H1 (cell line): Measurements from ENCODE around the gene BCAS1. TPM values are rescaled to one million over a fixed set of nuclear protein-coding genes. Genes with fewer than 3 reads are reported as not detected.

ENCODE experiments used
- CTCF ChIA-PET: fragments of 300-600 bp; sonication (Branson Sonifier 250); formaldehyde crosslinking; loops from one replicate; lab custom pipeline; 2021; ENCODE audit not compliant: partially characterized antibody; lab: Charles Lee
- POLR2A ChIA-PET: fragments of 300-600 bp; sonication (Branson Sonifier 250); formaldehyde crosslinking; loops from one replicate; lab custom pipeline; 2021; ENCODE audit warnings: inconsistent platforms; ENCODE audit not compliant: partially characterized antibody; lab: Charles Lee
- DNase-seq, 2 experiments: peaks; one replicate each; pipeline versions ENCODE4 v3.0.0 to v3.0.0-alpha.2; 2010 to 2022; ENCODE audit warnings: low spot score in 2 of 2, low read depth in 1 of 2, mixed read lengths in 1 of 2
- FAIRE-seq: peaks from 2 replicates; lab custom pipeline; 2011; peaks lifted over from hg19 to GRCh38; lab: Jason Lieb, UNC
- H2AFZ ChIP-seq: 2 replicates; pipeline ENCODE4 v1.8.1; 2012; ENCODE audit warnings: low read length, inconsistent platforms
- H2AK5ac ChIP-seq: 2 replicates; pipeline ENCODE4 v1.6.1; 2013; ENCODE audit warnings: low read depth, low read length
- H2BK120ac ChIP-seq: replicated peaks from 2 replicates; pipeline ENCODE3; 2013; ENCODE audit warnings: low read depth, low read length, inconsistent platforms
- H2BK12ac ChIP-seq: 2 replicates; pipeline ENCODE4 v1.6.1; 2013; ENCODE audit warnings: low read depth, low read length
- H2BK15ac ChIP-seq: 2 replicates; pipeline ENCODE4 v1.6.1; 2013; ENCODE audit warnings: low read length
- H2BK20ac ChIP-seq: 2 replicates; pipeline ENCODE4 v1.6.1; 2013; ENCODE audit warnings: low read length
- H2BK5ac ChIP-seq: 2 replicates; pipeline ENCODE4 v1.6.1; 2013; ENCODE audit warnings: low read depth, low read length
- H3K14ac ChIP-seq: 2 replicates; pipeline ENCODE4 v1.6.1; 2013; ENCODE audit warnings: inconsistent platforms; ENCODE audit not compliant: insufficient read length
- H3K18ac ChIP-seq: 2 replicates; pipeline ENCODE4 v1.6.1; 2013; ENCODE audit warnings: low read length; ENCODE audit errors: extremely low read depth
- H3K23ac ChIP-seq: 2 replicates; pipeline ENCODE4 v1.6.1; 2013; ENCODE audit warnings: inconsistent platforms; ENCODE audit not compliant: insufficient read length
- H3K23me2 ChIP-seq: 2 replicates; pipeline ENCODE4 v1.6.1; 2013; ENCODE audit warnings: low read depth, low read length
- H3K27ac ChIP-seq: 2 replicates; pipeline ENCODE4 v1.6.1; 2011; ENCODE audit warnings: low read depth, low read length, inconsistent platforms
- H3K27me3 ChIP-seq, 4 experiments: replicated peaks in 1 of 4; 1 replicate in 1 of 4; 2 replicates in 3 of 4; pipeline versions ENCODE4 v1.6.1 to v1.8.1; 2011 to 2013; ENCODE audit warnings: low read length in 3 of 4, mild to moderate bottlenecking in 3 of 4, inconsistent platforms in 2 of 4, mixed read lengths in 2 of 4, moderate library complexity in 1 of 4; ENCODE audit not compliant: control insufficient read depth in 3 of 4, insufficient read depth in 3 of 4; ENCODE audit errors: extremely low read depth in 1 of 4
- H3K36me3 ChIP-seq, 4 experiments: 2 replicates each; pipeline versions ENCODE4 v1.6.1 to v1.8.1; 2011 to 2013; ENCODE audit warnings: mild to moderate bottlenecking in 4 of 4, low read length in 3 of 4, moderate library complexity in 2 of 4, control low read depth in 1 of 4, inconsistent platforms in 1 of 4; ENCODE audit not compliant: insufficient read depth in 4 of 4, control insufficient read depth in 2 of 4
- H3K4ac ChIP-seq: replicated peaks from 2 replicates; pipeline ENCODE3; 2013; ENCODE audit warnings: low read length, low read depth, mixed read lengths, inconsistent platforms; ENCODE audit not compliant: insufficient read length
- H3K4me1 ChIP-seq, 4 experiments: replicated peaks in 1 of 4; 1 replicate in 1 of 4; 2 replicates in 3 of 4; pipeline versions ENCODE4 v1.6.1 to v1.8.1; 2011 to 2013; ENCODE audit warnings: low read length in 3 of 4, inconsistent platforms in 2 of 4, mixed read lengths in 1 of 4; ENCODE audit not compliant: insufficient read depth in 4 of 4, control insufficient read depth in 3 of 4
- H3K4me2 ChIP-seq, 2 experiments: 2 replicates each; pipeline versions ENCODE4 v1.6.1 to v1.8.1; 2011 to 2013; ENCODE audit warnings: low read depth in 2 of 2, low read length in 2 of 2, control low read depth in 1 of 2, inconsistent platforms in 1 of 2, mild to moderate bottlenecking in 1 of 2; ENCODE audit not compliant: insufficient read depth in 1 of 2
- H3K4me3 ChIP-seq, 4 experiments: fragments of 200-600, 300-600 bp in 1 of 4; sonication (generic), shearing (Covaris generic), sonication (Bioruptor Twin) in 1 of 4; 2 replicates each; pipeline versions ENCODE4 v1.5.1 to v1.8.1; 2011 to 2016; ENCODE audit warnings: low read length in 4 of 4, low read depth in 3 of 4, control low read depth in 2 of 4, inconsistent platforms in 2 of 4, mild to moderate bottlenecking in 2 of 4, mixed read lengths in 1 of 4, moderate library complexity in 1 of 4; ENCODE audit not compliant: insufficient read depth in 2 of 4; ENCODE audit errors: extremely low read depth in 1 of 4
- H3K56ac ChIP-seq: replicated peaks from 2 replicates; pipeline ENCODE3; 2013; ENCODE audit warnings: low read depth, mild to moderate bottlenecking, mixed read lengths, low read length, inconsistent platforms; ENCODE audit not compliant: insufficient read length
- H3K79me1 ChIP-seq: 2 replicates; pipeline ENCODE4 v1.6.1; 2013; ENCODE audit warnings: low read depth, low read length, control low read depth
- H3K79me2 ChIP-seq, 2 experiments: 2 replicates each; pipeline versions ENCODE4 v1.6.1 to v1.8.1; 2012 to 2013; ENCODE audit warnings: low read length in 2 of 2, mild to moderate bottlenecking in 2 of 2, inconsistent platforms in 1 of 2; ENCODE audit not compliant: insufficient read depth in 2 of 2, control insufficient read depth in 1 of 2
- H3K9ac ChIP-seq, 4 experiments: replicated peaks in 1 of 4; 1 replicate in 1 of 4; 2 replicates in 3 of 4; pipeline versions ENCODE4 v1.6.1 to v1.8.1; 2011 to 2013; ENCODE audit warnings: low read depth in 3 of 4, low read length in 3 of 4, control low read depth in 2 of 4, mild to moderate bottlenecking in 2 of 4, moderate library complexity in 2 of 4, inconsistent platforms in 1 of 4; ENCODE audit errors: extremely low read depth in 1 of 4
- H3K9me3 ChIP-seq, 2 experiments: 2 replicates each; pipeline versions ENCODE4 v1.6.1 to v1.8.1; 2012 to 2013; ENCODE audit warnings: mild to moderate bottlenecking in 2 of 2, moderate library complexity in 2 of 2, control low read depth in 1 of 2, inconsistent platforms in 1 of 2, low read depth in 1 of 2, low read length in 1 of 2, mixed read lengths in 1 of 2; ENCODE audit not compliant: insufficient read depth in 2 of 2
- H4K20me1 ChIP-seq, 2 experiments: replicated peaks in 1 of 2; 2 replicates each; pipeline versions ENCODE3 to v1.8.1; 2011 to 2013; ENCODE audit warnings: inconsistent platforms in 2 of 2, low read length in 2 of 2, mild to moderate bottlenecking in 1 of 2; ENCODE audit not compliant: insufficient read depth in 2 of 2, control insufficient read depth in 1 of 2
- H4K5ac ChIP-seq: 2 replicates; pipeline ENCODE4 v1.6.1; 2013; ENCODE audit warnings: low read length, low read depth, mixed read lengths, inconsistent platforms; ENCODE audit not compliant: insufficient read length
- H4K8ac ChIP-seq: 2 replicates; pipeline ENCODE4 v1.8.0; 2013; ENCODE audit warnings: mild to moderate bottlenecking, moderate library complexity, low read length, inconsistent platforms; ENCODE audit not compliant: insufficient read depth; ENCODE audit errors: extremely low read depth
- H4K91ac ChIP-seq: replicated peaks from 2 replicates; pipeline ENCODE3; 2013; ENCODE audit warnings: low read length, mixed read lengths, inconsistent platforms; ENCODE audit not compliant: insufficient read length
- BCL11A ChIP-seq, 2 experiments: IDR thresholded peaks; one replicate each; pipeline ENCODE4 v1.6.1; 2011; ENCODE audit warnings: low read depth in 2 of 2, low read length in 2 of 2, mild to moderate bottlenecking in 2 of 2
- CTCF ChIP-seq, 3 experiments: IDR thresholded peaks; 1 replicate in 2 of 3; 2 replicates in 1 of 3; pipeline versions ENCODE4 v1.5.1 to v1.6.1; 2011; ENCODE audit warnings: low read length in 3 of 3, mild to moderate bottlenecking in 3 of 3, inconsistent platforms in 2 of 3, low read depth in 1 of 3, moderate library complexity in 1 of 3; ENCODE audit not compliant: insufficient read depth in 1 of 3; ENCODE audit errors: control extremely low read depth in 1 of 3
- YY1 ChIP-seq: IDR thresholded peaks from 2 replicates; pipeline ENCODE4 v1.6.1; 2011; ENCODE audit warnings: low read depth, mild to moderate bottlenecking, low read length
- WGBS, 2 experiments: shearing (Covaris generic) in 1 of 2; methylation state at CpG; one replicate each; pipeline versions ENCODE4 v1.1.6 to v1.1.7; 2013 to 2015; ENCODE audit warnings: low lambda C conversion rate in 2 of 2, mixed read lengths in 2 of 2, inconsistent platforms in 1 of 2, low coverage in 1 of 2, missing lambda C conversion rate in 1 of 2; ENCODE audit not compliant: insufficient replicate concordance in 2 of 2, insufficient coverage in 1 of 2, insufficient read length in 1 of 2; ENCODE audit errors: extremely low coverage in 1 of 2, missing lambda C conversion rate in 1 of 2; 5-methylcytosine and 5-hydroxymethylcytosine counted together
- polyA plus RNA-seq, 7 experiments: library from polyadenylated mRNA; depleted of rRNA in 3 of 7; stranded (reverse) in 5 of 7; unstranded in 2 of 7; fragments of >200 nt in 5 of 7; fragments of 200-250 nt in 2 of 7; gene quantifications; 1 replicate in 5 of 7; 2 replicates in 1 of 7; 4 replicates in 1 of 7; pipeline versions ENCODE4 v1.2.1 to v1.2.3, GENCODE V29; 2011 to 2013; ENCODE audit warnings: missing spikeins in 2 of 7, mixed read lengths in 2 of 7
- total RNA-seq: library from RNA; stranded (reverse); fragmentation: NEBNext Ultra II Directional; extraction: Animal tissue kit (Norgen Biotek cat#: 25700); gene quantifications from 2 replicates; pipeline ENCODE4 v1.2.1, GENCODE V29; 2021

BCAS1 gene
- total and polyA plus RNA-seq, 2 of the 8 experiments (the other 6 are each of a cell fraction or from before 2014, with no cell fraction given), result 0.06 to 0.19 TPM

- H4K91ac ChIP-seq, result no peak overlapping the region
- no peak overlapping the region for H3K14ac ChIP-seq
- DNase-seq, result no peak
- H3K4ac ChIP-seq, result no peak overlapping the region
- TF ChIP-seq YY1 (no peak), BCL11A (IDR thresholded peaks at IDR 0.05; ENCODE audit: low read depth in 2 of 2, low read length in 2 of 2) (no peak), CTCF (IDR thresholded peaks at IDR 0.05; ENCODE audit: control extremely low read depth in 1 of 3, insufficient read depth in 1 of 3, low read depth in 1 of 3, low read length in 3 of 3) (no peak)
- TF ChIP-seq, all 59 proteins: peak for 0
- no peak overlapping the region for H3K18ac ChIP-seq
- H3K56ac ChIP-seq, result no peak overlapping the region
- H3K4me1 ChIP-seq, result no peaks in the 10 kb centered on the region
- H4K8ac ChIP-seq, result no peak overlapping the region
- H2AFZ ChIP-seq, result no peak overlapping the region
- no peak overlapping the region for H2BK15ac ChIP-seq
- H3K79me2 ChIP-seq, result no peaks in the 10 kb centered on the region
- POLR2A ChIA-PET, result no interaction called here
- 73% methylated on average over 2 of the region's 2 CpGs; no CpG with 5 or more reads in 1 of the 2 experiments for WGBS, 2 experiments
- no peaks in the 10 kb centered on the region for H3K9me3 ChIP-seq
- no peak overlapping the region for H3K23ac ChIP-seq
- H3K23me2 ChIP-seq, result no peaks in the 10 kb centered on the region
- H4K20me1 ChIP-seq, result no peaks in the 10 kb centered on the region
- no peak for FAIRE-seq
- H3K4me2 ChIP-seq, result no peak overlapping the region
- H2BK12ac ChIP-seq, result no peak overlapping the region
- H2BK20ac ChIP-seq, result no peak overlapping the region
- H3K27me3 ChIP-seq, result no peaks in the 10 kb centered on the region
- H2AK5ac ChIP-seq, result no peak overlapping the region
- H2BK120ac ChIP-seq, result no peak overlapping the region
- H2BK5ac ChIP-seq, result no peak overlapping the region
- H4K5ac ChIP-seq, result no peak overlapping the region
- H3K36me3 ChIP-seq, result no peaks in the 10 kb centered on the region
- no peak overlapping the region for H3K9ac ChIP-seq
- no peaks in the 10 kb centered on the region for H3K79me1 ChIP-seq
- no peak overlapping the region for H3K27ac ChIP-seq
- CTCF ChIA-PET, result interaction anchor here (1.4 to 2.1 kb wide), 2 partner anchors 11 to 13 kb away, joined by 4 to 9 read pairs; no protein-coding TSS in a partner anchor
- no peak overlapping the region for H3K4me3 ChIP-seq
Observed at GRCh38 chr20:54051068-54051467, 19.3 kb downstream of the BCAS1 start.
